Coronary artery (tissue), 2 donors: ENCODE measurements around the gene SERINC5.
"Not testable (repeated sequence)": the region's sequence is repeated elsewhere in the genome, so short reads cannot be mapped to it uniquely, and the experiment has no call there.

Experiments
- DNase-seq: peaks from one replicate; pipeline ENCODE4 v3.0.0-alpha.2; 2017; ENCODE audit warnings: low spot score
- H3K27ac ChIP-seq, 2 donors: fragments of 200-600 bp; sonication (generic); one replicate each; pipeline ENCODE4 v1.5.1; 2016 to 2019
- H3K4me3 ChIP-seq: fragments of 200-600 bp; sonication (generic); 2 replicates; pipeline ENCODE4 v1.5.1; 2016; ENCODE audit warnings: mild to moderate bottlenecking, moderate library complexity
- TF ChIP-seq, protein P1 (sequence below): fragments of 200-600 bp; sonication (generic); IDR thresholded peaks from one replicate; pipeline ENCODE4 v1.5.1; 2019; ENCODE audit warnings: antibody characterized with exemption

Gene SERINC5

DNA sequence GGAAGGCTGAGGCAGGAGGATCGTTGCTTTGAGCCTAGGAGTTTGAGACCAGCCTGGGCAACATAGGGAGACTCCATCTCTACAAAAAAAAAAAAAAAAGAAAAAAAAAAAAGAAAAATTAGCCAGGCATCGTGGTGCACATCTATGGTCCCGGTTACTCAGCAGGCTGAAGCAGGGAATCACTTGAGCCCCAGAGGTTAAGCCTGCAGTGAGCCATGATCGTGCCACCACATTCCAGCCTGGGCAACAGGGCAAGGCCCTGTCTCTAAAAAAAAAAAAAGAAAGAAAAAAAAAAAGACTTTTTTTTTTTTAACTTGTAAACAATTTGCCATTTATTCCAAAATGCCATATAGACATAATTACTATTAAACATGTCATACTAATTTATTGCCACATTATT lies 64.5 kb downstream of the SERINC5 start:
- no peak for DNase-seq
- Histone ChIP-seq H3K27ac (no peak overlapping the region), H3K4me3 (no peak overlapping the region)

DNA sequence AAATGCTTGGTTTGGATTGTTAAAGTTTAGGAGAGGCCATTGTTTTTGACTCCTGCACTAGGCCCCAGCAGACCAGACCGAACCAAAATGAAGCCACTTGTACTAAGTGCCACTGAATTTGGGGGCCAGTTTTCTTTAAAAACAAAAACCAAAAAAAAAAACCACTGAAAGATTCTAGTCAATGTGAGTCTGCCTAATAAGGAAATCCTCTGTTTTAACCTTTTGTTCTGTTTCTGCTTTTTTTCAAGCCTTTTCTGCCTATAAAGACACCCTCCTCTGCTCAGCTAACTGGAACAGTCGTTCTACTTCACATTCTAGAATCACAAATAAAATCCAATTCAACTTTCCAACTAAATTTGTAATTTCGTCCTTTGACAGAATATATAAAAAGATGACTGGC lies 64.9 kb downstream of the SERINC5 start:
- TF ChIP-seq, protein P1, sequence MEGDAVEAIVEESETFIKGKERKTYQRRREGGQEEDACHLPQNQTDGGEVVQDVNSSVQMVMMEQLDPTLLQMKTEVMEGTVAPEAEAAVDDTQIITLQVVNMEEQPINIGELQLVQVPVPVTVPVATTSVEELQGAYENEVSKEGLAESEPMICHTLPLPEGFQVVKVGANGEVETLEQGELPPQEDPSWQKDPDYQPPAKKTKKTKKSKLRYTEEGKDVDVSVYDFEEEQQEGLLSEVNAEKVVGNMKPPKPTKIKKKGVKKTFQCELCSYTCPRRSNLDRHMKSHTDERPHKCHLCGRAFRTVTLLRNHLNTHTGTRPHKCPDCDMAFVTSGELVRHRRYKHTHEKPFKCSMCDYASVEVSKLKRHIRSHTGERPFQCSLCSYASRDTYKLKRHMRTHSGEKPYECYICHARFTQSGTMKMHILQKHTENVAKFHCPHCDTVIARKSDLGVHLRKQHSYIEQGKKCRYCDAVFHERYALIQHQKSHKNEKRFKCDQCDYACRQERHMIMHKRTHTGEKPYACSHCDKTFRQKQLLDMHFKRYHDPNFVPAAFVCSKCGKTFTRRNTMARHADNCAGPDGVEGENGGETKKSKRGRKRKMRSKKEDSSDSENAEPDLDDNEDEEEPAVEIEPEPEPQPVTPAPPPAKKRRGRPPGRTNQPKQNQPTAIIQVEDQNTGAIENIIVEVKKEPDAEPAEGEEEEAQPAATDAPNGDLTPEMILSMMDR: no peak
- H3K27ac ChIP-seq: no peak overlapping the region
- no peak for DNase-seq
- H3K4me3 ChIP-seq: no peak overlapping the region

More for the DNA sequence above, 64.5 kb downstream of the SERINC5 start:
- TF ChIP-seq, protein P1: no peak

DNA sequence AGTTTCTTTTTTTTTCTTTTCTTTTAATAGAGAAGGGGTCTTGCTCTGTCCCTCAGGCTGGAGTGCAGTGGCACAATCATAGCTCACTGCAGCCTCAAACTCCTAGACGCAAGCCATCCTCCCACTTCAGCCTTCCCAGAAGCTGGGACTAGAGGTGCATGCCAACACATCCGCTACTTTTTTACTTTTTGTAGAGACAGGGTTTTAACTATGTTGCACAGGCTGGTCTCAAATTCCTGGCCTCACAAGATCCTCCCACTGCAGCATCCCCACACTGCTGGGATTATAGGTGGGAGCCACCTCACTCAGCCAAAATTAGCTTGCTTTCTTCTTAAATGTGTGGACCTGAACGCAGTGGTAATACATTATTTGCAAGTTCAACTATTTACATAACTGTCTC lies 66.1 kb downstream of the SERINC5 start:
- no peak overlapping the region for H3K4me3 ChIP-seq
- H3K27ac ChIP-seq: no peak overlapping the region
- DNase-seq: no peak
- TF ChIP-seq, protein P1: no peak

DNA sequence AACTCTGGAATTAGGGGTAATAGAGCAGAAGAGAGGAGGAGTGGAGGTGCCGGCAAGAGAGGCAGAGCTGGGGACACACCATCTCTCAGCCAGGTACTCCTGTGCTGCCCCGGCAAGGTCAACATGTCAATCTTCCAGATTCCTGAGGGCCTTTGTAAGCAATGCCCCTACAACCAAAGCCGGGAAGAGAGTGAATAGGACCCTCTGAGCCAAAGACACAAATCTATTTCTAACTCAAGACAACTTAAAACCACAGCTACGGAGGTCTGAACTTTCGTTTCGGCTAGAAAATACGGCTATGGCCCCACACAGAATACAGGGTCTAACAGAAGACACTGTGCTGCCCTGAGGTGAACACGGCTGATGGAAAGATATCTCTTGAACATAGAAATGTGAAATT lies 66.6 kb downstream of the SERINC5 start:
- no peak overlapping the region for H3K27ac ChIP-seq
- TF ChIP-seq, protein P1: no peak
- no peak overlapping the region for H3K4me3 ChIP-seq
- no peak for DNase-seq

DNA sequence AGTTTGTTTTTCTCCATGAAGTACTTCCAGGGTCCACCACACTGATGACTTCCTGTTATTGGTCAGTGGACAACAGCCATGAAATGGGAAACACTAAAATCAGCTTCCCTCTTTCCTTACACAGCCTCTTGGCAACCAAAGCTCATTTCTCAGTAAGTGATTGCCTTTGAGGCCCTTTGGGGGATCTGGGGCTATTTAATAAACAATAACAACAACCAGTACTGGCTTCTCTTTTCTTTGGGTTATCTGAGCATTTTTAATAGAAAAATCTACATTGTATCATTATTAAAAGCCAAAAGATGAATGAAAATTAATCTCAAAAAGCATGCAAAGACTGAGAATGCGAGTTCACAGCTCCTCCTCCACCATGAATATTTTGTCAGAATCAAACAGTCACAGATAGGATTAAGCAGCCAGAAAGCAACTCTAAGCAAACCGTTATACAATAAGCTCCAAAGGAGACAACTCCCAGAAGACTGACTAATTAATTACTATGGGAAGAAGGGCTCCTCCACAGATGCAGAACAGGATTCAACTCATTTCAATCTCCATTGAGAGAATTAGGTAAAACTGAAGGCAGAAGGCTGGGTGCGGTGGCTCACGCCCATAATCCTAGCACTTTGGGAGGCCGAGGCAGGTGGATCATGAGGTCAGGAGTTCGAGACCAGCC lies 68.3 kb downstream of the SERINC5 start:
- no peak for DNase-seq
- H3K4me3 ChIP-seq: no peak overlapping the region
- TF ChIP-seq, protein P1: no peak
- no peak overlapping the region for H3K27ac ChIP-seq

DNA sequence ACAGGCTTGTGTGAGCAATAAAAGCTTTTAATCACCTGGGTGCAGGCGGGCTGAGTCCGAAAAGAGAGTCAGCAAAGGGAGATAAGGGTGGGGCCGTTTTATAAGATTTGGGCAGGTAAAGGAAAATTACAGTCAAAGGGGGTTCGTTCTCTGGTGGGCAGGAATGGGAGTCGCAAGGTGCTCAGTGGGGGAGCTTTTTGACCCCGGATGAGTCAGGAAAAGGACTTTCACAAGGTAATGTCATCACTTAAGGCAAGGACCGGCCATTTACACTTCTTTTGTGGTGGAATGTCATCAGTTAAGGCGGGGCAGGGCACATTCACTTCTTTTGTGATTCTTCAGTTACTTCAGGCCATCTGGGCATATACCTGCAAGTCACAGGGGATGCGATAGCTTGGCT lies 70.3 kb downstream of the SERINC5 start:
- DNase-seq: not testable (repeated sequence)

DNA sequence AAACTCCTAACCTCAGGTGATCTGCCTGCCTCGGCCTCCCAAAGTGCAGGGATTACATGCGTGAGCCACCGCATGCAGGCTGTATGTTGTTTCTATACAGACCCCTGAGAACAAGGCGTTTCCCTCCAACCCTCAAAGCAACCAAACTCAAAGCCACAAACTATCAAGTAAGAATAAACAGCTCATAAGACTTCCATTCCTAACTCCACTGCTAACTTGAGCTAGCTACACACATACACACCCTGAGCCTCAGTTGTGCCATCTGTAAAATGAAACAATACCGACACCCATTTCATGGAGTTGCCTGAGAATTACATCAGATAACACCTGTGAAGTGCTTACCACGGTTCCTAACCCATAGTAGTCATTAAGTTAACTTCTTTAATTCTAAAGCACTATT lies 70.8 kb downstream of the SERINC5 start:
- no peak for DNase-seq
- H3K27ac ChIP-seq: no peak overlapping the region

More for the DNA sequence above, 70.3 kb downstream of the SERINC5 start:
- H3K27ac ChIP-seq, H3K4me3 ChIP-seq: not testable (repeated sequence)

More for the DNA sequence above, 70.8 kb downstream of the SERINC5 start:
- TF ChIP-seq, protein P1: no peak
- no peak overlapping the region for H3K4me3 ChIP-seq
